Measurements from ENCODE around the gene UPF3B. TPM values are rescaled to one million over a fixed set of nuclear protein-coding genes. Genes with fewer than 3 reads are reported as not detected.
A peak's percentile ranks its signal among the peaks of the same experiment; 100 is the strongest.
"Not testable (repeated sequence)": the region's sequence is repeated elsewhere in the genome, so short reads cannot be mapped to it uniquely, and the experiment has no call there.

UPF3B gene
- total and polyA plus RNA-seq, 9 of the 15 experiments (the other 6 are each of a cell fraction or from before 2014, with no cell fraction given): 17.6 to 57.0 (median 32.3) TPM

- TF ChIP-seq ARID4B (CRISPR knock-in tag; IDR thresholded peaks at IDR 0.05) (no peak), ETV5 (CRISPR knock-in tag; IDR thresholded peaks at IDR 0.05; ENCODE audit: low read depth) (0 out of 2 replicates have a peak, but pooled peaks have one; percentile 41), ATF7 (IDR thresholded peaks at IDR 0.05) (peak; percentile 73), ESRRA (IDR thresholded peaks at IDR 0.05; ENCODE audit: borderline replicate concordance, low read depth) (no peak), RCOR1 (IDR thresholded peaks at IDR 0.05; ENCODE audit: borderline replicate concordance in 1 of 2, low read depth in 2 of 2, low read length in 2 of 2) (peak in 1 of 2 experiments; percentile 92; a peak in 3 of 4 replicates)
Observed at GRCh38 chrX:119809185-119809666, 43.5 kb downstream of the UPF3B start (continued).

GRCh38 chrX:119808461-119808860, 44.3 kb downstream of the UPF3B start:
- H4K20me1 ChIP-seq (replicated peaks; ENCODE audit: control insufficient read depth, insufficient read depth, low read length); H3K4me2 ChIP-seq (ENCODE audit: insufficient read depth, low read length); CTCF ChIA-PET (ENCODE audit: low intra/inter-chr PET ratio); in situ Hi-C loops (cut with MboI); DNase-seq (ENCODE audit: extremely low read depth in 1 of 4, low spot score in 3 of 4); H3K9me3 ChIP-seq (replicated peaks; ENCODE audit: control insufficient read depth, insufficient read depth, low read depth, low read length); FAIRE-seq; H3K4me3 ChIP-seq; H2AFZ ChIP-seq (ENCODE audit: low read depth, low read length); H3K4me1 ChIP-seq (replicated peaks in 1 of 2; ENCODE audit: control insufficient read depth in 2 of 2, insufficient read depth in 2 of 2, low read length in 2 of 2); H3K9ac ChIP-seq (ENCODE audit: insufficient read depth in 1 of 2, low read depth in 2 of 2, low read length in 2 of 2); H3K9me1 ChIP-seq (ENCODE audit: control insufficient read depth, insufficient read depth, low read length); H3K36me3 ChIP-seq (ENCODE audit: control insufficient read depth, insufficient read depth, low read length); H3K79me2 ChIP-seq (ENCODE audit: control insufficient read depth, insufficient read depth, low read length); intact Hi-C loops (cut with micrococcal nuclease); H3K27me3 ChIP-seq (ENCODE audit: control insufficient read depth in 2 of 2, insufficient read depth in 2 of 2, low read length in 2 of 2): not testable (repeated sequence)
- WGBS (ENCODE audit: insufficient coverage, low coverage, missing lambda C conversion rate): no CpG with 5 or more reads among the region's 4 CpGs
- ATAC-seq: peak; percentile 64
- H3K27ac ChIP-seq (ENCODE audit: extremely low read depth, low read depth, low read length): peak overlapping the region; percentile 80; the same call in 2 of the 3 replicates
- POLR2A ChIA-PET: interaction anchor here (0.9 kb wide), 1 partner anchor 17 kb away, joined by 4 read pairs; the partner anchor contains the start of gene RPL39
- BruUV-seq (replicated peaks): TSS peak; percentile 74
